AG10803 (cell line): ENCODE measurements around the gene PDZD2.
A peak's percentile ranks its signal among the peaks of the same experiment; 100 is the strongest.
"Not testable (repeated sequence)": the region's sequence is repeated elsewhere in the genome, so short reads cannot be mapped to it uniquely, and the experiment has no call there.

Source experiments
- DNase-seq: peaks from one replicate; pipeline ENCODE4 v3.0.0; 2010; ENCODE audit warnings: low read depth
- H3K4me3 ChIP-seq: 2 replicates; pipeline ENCODE4 v1.5.1; 2011; ENCODE audit warnings: mild to moderate bottlenecking, low read length, control low read depth
- CTCF ChIP-seq: conservative IDR thresholded peaks from 2 replicates; pipeline ENCODE4 v1.5.1; 2011; ENCODE audit warnings: mild to moderate bottlenecking, low read length, control low read depth, inconsistent platforms

The PDZD2 gene

GRCh38 chr5:32076699-32077695 is 438.1 kb downstream of the PDZD2 start:
- DNase-seq = peak; percentile 85
- no peak overlapping the region for H3K4me3 ChIP-seq
- TF ChIP-seq CTCF = peak; percentile 83

- DNase-seq, H3K4me3 ChIP-seq: not testable (repeated sequence)
Measured at GRCh38 chr5:32078855-32079254, 439.9 kb downstream of the PDZD2 start.

GRCh38 chr5:32080565-32080964 is 441.6 kb downstream of the PDZD2 start:
- not testable (repeated sequence) for H3K4me3 ChIP-seq, DNase-seq

- TF ChIP-seq CTCF = no peak
- H3K4me3 ChIP-seq = no peak overlapping the region
- DNase-seq = no peak
Measured at GRCh38 chr5:32082701-32083100, 443.8 kb downstream of the PDZD2 start.

- no peak overlapping the region for H3K4me3 ChIP-seq
- no peak for DNase-seq
- TF ChIP-seq CTCF = no peak
Measured at GRCh38 chr5:32083981-32084430, 445.1 kb downstream of the PDZD2 start.

- no peak for TF ChIP-seq CTCF
- DNase-seq = no peak
- H3K4me3 ChIP-seq = no peak overlapping the region
Measured at GRCh38 chr5:32087086-32088082, 448.5 kb downstream of the PDZD2 start.

GRCh38 chr5:32088214-32088613 is 449.3 kb downstream of the PDZD2 start:
- TF ChIP-seq CTCF = no peak
- H3K4me3 ChIP-seq = no peak overlapping the region
- no peak for DNase-seq
